ENCODE data around the gene OR10AD1.

- TF ChIP-seq EZH2 (IDR thresholded peaks at IDR 0.05): no peak
- TF ChIP-seq POLR2AphosphoS5 (IDR thresholded peaks at IDR 0.05; ENCODE audit: borderline replicate concordance, low read depth, low read length): no peak
These were observed 20.5 kb downstream of the OR10AD1 start for GRCh38 chr12:48182631-48183030.

Data from SK-N-MC (cell line).